Measurements from ENCODE around the gene GGA3.

Gene GGA3, protein sequence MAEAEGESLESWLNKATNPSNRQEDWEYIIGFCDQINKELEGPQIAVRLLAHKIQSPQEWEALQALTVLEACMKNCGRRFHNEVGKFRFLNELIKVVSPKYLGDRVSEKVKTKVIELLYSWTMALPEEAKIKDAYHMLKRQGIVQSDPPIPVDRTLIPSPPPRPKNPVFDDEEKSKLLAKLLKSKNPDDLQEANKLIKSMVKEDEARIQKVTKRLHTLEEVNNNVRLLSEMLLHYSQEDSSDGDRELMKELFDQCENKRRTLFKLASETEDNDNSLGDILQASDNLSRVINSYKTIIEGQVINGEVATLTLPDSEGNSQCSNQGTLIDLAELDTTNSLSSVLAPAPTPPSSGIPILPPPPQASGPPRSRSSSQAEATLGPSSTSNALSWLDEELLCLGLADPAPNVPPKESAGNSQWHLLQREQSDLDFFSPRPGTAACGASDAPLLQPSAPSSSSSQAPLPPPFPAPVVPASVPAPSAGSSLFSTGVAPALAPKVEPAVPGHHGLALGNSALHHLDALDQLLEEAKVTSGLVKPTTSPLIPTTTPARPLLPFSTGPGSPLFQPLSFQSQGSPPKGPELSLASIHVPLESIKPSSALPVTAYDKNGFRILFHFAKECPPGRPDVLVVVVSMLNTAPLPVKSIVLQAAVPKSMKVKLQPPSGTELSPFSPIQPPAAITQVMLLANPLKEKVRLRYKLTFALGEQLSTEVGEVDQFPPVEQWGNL

DNA sequence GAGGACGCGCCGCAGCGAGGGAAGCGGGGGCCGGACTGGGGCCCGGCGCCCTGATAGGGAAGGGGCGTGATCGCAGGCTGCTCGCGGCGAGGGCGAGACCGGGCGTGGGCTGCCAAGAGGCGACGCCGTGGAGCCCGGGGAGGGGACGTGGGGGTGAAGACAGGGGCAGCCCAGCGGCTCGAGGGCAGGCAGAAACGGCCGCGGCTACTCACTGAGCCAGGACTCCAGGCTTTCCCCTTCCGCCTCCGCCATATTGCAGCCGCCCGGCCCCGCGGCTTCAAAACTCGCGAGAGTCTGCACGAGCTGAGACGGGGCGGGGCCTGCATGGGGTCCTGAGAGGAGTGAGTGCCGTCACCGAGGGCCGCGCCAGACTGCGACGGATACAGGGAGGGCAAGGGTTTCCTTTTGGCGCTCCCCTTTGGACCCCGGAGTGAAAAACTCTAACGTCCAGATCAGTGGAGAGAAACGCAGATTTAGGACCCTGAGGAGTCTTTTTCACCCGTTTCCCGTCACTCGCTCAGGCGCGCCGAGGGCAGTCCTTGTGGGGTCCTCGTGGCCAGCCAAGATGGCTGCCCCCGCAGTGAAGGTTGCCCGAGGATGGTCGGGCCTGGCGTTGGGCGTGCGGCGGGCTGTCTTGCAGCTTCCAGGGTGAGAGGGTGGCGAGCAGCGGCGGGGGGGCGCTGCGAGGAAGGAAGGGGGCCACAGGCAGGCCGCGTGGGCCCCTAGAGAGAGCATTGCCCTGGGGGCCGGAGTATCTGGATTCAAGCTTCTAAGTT lies at the start of gene GGA3, which contains the start of gene MRPS7:
Gene GGA3, minus strand, starts transcription at position 271 of the 776 bp plus-strand sequence. Its CDS starts 19 bp downstream, at position 252.
Gene MRPS7, plus strand, starts transcription at position 544 of the 776 bp plus-strand sequence. Its CDS starts 22 bp downstream, at position 566.
- Histone ChIP-seq H3K9me3 (ENCODE audit: insufficient read depth, low read length, severe bottlenecking) (no peaks in the 10 kb centered on the region), H3K4me1 (ENCODE audit: insufficient read depth, low read length) (peaks cover 42% of the 10 kb centered on the region), H3K4me3 (ENCODE audit: low read depth in 1 of 2, low read length in 2 of 2) (peak within 1 kb of the TSS; percentile 67 to 77), H4K20me1 (ENCODE audit: insufficient read depth, low read length) (peaks cover 24% of the 10 kb centered on the region), H3K79me2 (ENCODE audit: insufficient read depth, low read length) (peaks cover 72% of the 10 kb centered on the region), H3K36me3 (ENCODE audit: insufficient read depth, low read length) (peaks cover 38% of the 10 kb centered on the region), H3K27ac (ENCODE audit: low read length) (peak within 1 kb of the TSS; percentile 95), H2AFZ (ENCODE audit: low read depth, low read length) (peak within 1 kb of the TSS; percentile 89), H3K9ac (ENCODE audit: low read depth, low read length) (peak within 1 kb of the TSS; percentile 81), H3K27me3 (ENCODE audit: insufficient read depth, low read length, poor library complexity) (no peaks in the 10 kb centered on the region), H3K4me2 (ENCODE audit: insufficient read depth, low read length) (peak within 1 kb of the TSS; percentile 82)
- peak; percentile 92 for ATAC-seq (ENCODE audit: insufficient read depth, low read depth)
- TF ChIP-seq EZH2 (IDR thresholded peaks at IDR 0.05; ENCODE audit: borderline replicate concordance, low read depth, low read length, severe bottlenecking), result no peak
- TF ChIP-seq, protein P1, sequence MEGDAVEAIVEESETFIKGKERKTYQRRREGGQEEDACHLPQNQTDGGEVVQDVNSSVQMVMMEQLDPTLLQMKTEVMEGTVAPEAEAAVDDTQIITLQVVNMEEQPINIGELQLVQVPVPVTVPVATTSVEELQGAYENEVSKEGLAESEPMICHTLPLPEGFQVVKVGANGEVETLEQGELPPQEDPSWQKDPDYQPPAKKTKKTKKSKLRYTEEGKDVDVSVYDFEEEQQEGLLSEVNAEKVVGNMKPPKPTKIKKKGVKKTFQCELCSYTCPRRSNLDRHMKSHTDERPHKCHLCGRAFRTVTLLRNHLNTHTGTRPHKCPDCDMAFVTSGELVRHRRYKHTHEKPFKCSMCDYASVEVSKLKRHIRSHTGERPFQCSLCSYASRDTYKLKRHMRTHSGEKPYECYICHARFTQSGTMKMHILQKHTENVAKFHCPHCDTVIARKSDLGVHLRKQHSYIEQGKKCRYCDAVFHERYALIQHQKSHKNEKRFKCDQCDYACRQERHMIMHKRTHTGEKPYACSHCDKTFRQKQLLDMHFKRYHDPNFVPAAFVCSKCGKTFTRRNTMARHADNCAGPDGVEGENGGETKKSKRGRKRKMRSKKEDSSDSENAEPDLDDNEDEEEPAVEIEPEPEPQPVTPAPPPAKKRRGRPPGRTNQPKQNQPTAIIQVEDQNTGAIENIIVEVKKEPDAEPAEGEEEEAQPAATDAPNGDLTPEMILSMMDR (IDR thresholded peaks at IDR 0.05; ENCODE audit: borderline replicate concordance, extremely low read depth, low read length, poor library complexity, severe bottlenecking), result no peak
- peak; percentile 96 for DNase-seq

DNA sequence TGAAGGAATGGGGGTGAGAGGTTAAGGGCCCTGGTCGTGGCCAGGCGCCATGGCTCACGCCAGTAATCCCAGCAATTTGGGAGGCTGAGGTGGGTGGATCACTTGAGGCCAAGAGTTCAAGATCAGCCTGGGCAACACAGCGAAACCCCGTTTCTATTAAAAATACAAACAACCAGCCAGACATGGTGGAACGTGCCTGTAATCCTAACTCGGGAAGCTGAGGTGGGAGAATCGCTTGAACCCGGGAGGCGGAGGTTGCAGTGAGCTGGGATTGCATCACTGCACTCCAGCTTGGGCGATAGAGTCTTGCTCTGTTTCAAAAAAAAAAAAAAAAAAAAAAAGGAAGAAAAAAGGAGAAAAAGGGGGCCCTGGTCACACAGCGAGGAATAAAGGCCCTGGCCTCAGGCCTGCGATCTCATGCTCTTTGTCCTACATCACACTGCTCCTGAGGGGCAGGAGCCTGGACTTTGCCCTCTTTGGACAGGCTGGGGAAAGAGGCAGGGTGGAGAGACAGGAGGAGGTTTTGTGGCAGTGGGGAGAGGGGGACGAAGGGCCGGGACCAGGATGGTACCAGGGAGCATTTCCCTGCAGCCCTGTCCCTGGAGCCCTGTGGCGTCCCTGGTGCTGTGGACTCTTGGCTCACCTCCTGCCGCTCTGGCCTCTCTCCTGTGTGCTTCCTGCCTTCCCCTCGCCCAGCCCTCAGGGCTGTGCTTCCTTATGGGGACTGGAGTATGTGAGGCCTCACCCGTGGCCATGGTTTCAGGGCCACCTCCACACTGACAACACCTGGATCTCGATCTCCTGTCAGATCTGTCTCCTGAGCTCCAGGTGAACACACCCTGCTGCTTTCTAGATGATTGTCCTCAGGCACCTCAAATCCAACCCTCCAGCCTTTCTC lies 47.6 kb upstream of the GGA3 start:
- H3K79me2 ChIP-seq (ENCODE audit: insufficient read depth, low read length), result no peaks in the 10 kb centered on the region
- no peaks in the 10 kb centered on the region for H3K4me1 ChIP-seq (ENCODE audit: insufficient read depth, low read length)
- no peak for DNase-seq
- H3K36me3 ChIP-seq (ENCODE audit: insufficient read depth, low read length), result 0 out of 2 replicates have a peak, but pooled peaks cover 2% of the 10 kb centered on the region
- H3K9ac ChIP-seq (ENCODE audit: low read depth, low read length), result no peak overlapping the region
- H3K4me2 ChIP-seq (ENCODE audit: insufficient read depth, low read length), result no peak overlapping the region
- TF ChIP-seq, protein P1 (IDR thresholded peaks at IDR 0.05; ENCODE audit: borderline replicate concordance, extremely low read depth, low read length, poor library complexity, severe bottlenecking), result no peak
- H3K4me3 ChIP-seq (ENCODE audit: low read depth in 1 of 2, low read length in 2 of 2), result no peak overlapping the region
- peak; percentile 39; the same call in 1 of the 3 replicates for ATAC-seq (ENCODE audit: insufficient read depth, low read depth)
- H3K27me3 ChIP-seq (ENCODE audit: insufficient read depth, low read length, poor library complexity), result no peaks in the 10 kb centered on the region
- H2AFZ ChIP-seq (ENCODE audit: low read depth, low read length), result no peak overlapping the region
- H3K27ac ChIP-seq (ENCODE audit: low read length), result no peak overlapping the region
- no peaks in the 10 kb centered on the region for H4K20me1 ChIP-seq (ENCODE audit: insufficient read depth, low read length)
- H3K9me3 ChIP-seq (ENCODE audit: insufficient read depth, low read length, severe bottlenecking), result no peaks in the 10 kb centered on the region

DNA sequence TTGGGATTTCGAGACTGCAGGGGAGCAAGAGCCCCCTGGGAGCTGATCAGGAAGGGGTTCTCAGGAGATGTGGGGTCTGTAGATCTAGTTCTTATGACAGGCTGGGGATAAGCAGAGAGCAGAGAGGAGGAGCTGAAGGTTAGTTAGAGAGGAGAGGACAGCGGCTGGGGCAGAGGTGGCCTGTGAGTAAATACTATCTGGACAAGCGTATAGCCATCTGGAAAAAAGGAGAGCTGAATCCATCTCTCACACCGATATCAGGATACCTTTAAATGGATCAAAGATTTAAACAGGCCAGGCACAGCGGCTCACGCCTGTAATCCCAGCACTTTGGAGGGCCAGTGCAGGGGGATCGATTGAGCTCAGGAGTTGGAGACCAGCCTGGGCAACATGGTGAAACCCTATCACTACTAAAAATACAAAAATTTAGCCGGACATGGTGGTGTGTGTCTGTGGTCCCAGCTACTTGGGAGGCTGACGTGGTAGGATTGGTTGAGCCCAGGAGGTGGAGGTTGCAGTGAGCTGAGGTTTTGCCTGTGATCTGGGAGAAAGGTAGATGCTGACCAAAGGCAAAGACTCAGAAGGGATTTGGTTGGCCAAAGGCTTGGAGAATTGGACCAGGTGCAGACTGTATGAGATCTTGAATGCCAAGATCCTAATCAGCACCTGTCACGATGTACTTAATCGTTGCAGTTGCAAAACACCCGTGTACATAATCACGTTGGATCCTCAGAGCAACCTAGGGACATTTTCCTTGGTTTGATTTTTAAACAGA lies 46.7 kb upstream of the GGA3 start:
- H2AFZ ChIP-seq (ENCODE audit: low read depth, low read length), result no peak overlapping the region
- H3K4me2 ChIP-seq (ENCODE audit: insufficient read depth, low read length), result no peak overlapping the region
- H3K27me3 ChIP-seq (ENCODE audit: insufficient read depth, low read length, poor library complexity), result no peaks in the 10 kb centered on the region
- 0 out of 3 replicates have a peak, but pooled peaks have one; percentile 7 for ATAC-seq (ENCODE audit: insufficient read depth, low read depth)
- H3K36me3 ChIP-seq (ENCODE audit: insufficient read depth, low read length), result no peaks in the 10 kb centered on the region
- no peak overlapping the region for H3K4me3 ChIP-seq (ENCODE audit: low read depth in 1 of 2, low read length in 2 of 2)
- no peak for DNase-seq
- H3K9ac ChIP-seq (ENCODE audit: low read depth, low read length), result no peak overlapping the region
- H3K9me3 ChIP-seq (ENCODE audit: insufficient read depth, low read length, severe bottlenecking), result no peaks in the 10 kb centered on the region
- H3K4me1 ChIP-seq (ENCODE audit: insufficient read depth, low read length), result no peaks in the 10 kb centered on the region
- no peaks in the 10 kb centered on the region for H4K20me1 ChIP-seq (ENCODE audit: insufficient read depth, low read length)
- TF ChIP-seq EZH2 (IDR thresholded peaks at IDR 0.05; ENCODE audit: borderline replicate concordance, low read depth, low read length, severe bottlenecking), result no peak
- TF ChIP-seq, protein P1 (IDR thresholded peaks at IDR 0.05; ENCODE audit: borderline replicate concordance, extremely low read depth, low read length, poor library complexity, severe bottlenecking), result no peak
- no peaks in the 10 kb centered on the region for H3K79me2 ChIP-seq (ENCODE audit: insufficient read depth, low read length)
- H3K27ac ChIP-seq (ENCODE audit: low read length), result no peak overlapping the region
